ENCODE measurements around the gene CREBBP.

The CREBBP gene

GRCh38 chr16:3814755-3815154 lies 65.8 kb downstream of the CREBBP start:
- no peak overlapping the region for H3K4me3 ChIP-seq (ENCODE audit: low read depth, low read length, poor library complexity, severe bottlenecking)
- H3K79me2 ChIP-seq (ENCODE audit: insufficient read depth, low read length) = peaks cover 60% of the 10 kb centered on the region
- H3K9ac ChIP-seq (ENCODE audit: low read length) = no peak overlapping the region
- H2AFZ ChIP-seq (ENCODE audit: low read length) = no peak overlapping the region
- H3K27me3 ChIP-seq (ENCODE audit: insufficient read depth, low read length) = no peaks in the 10 kb centered on the region
- H3K4me1 ChIP-seq (ENCODE audit: insufficient read depth, low read length, severe bottlenecking) = peaks cover 23% of the 10 kb centered on the region
- TF ChIP-seq EZH2 (IDR thresholded peaks at IDR 0.05; ENCODE audit: borderline replicate concordance, low read length) = no peak
- TF ChIP-seq CTCF (IDR thresholded peaks at IDR 0.05; ENCODE audit: low read length) = no peak
- H3K4me2 ChIP-seq (ENCODE audit: low read length) = no peak overlapping the region
- H3F3A ChIP-seq (ENCODE audit: insufficient read depth, low read length) = no peaks in the 10 kb centered on the region
- no peaks in the 10 kb centered on the region for H4K20me1 ChIP-seq (ENCODE audit: insufficient read depth, low read length)
- no peaks in the 10 kb centered on the region for H3K9me2 ChIP-seq (ENCODE audit: low read depth, low read length)
- no peak overlapping the region for H3K27ac ChIP-seq (ENCODE audit: low read depth, low read length, poor library complexity, severe bottlenecking)
- H3K36me3 ChIP-seq (ENCODE audit: insufficient read depth, low read length) = peaks cover 8% of the 10 kb centered on the region; the same call in 1 of the 2 replicates
- H3K9me3 ChIP-seq (ENCODE audit: low read length) = no peaks in the 10 kb centered on the region

- no peak overlapping the region for H3K27ac ChIP-seq (ENCODE audit: low read depth, low read length, poor library complexity, severe bottlenecking)
- no peak overlapping the region for H3K4me3 ChIP-seq (ENCODE audit: low read depth, low read length, poor library complexity, severe bottlenecking)
- no peak overlapping the region for H3K4me2 ChIP-seq (ENCODE audit: low read length)
- H3K9me2 ChIP-seq (ENCODE audit: low read depth, low read length) = no peaks in the 10 kb centered on the region
- H3K9me3 ChIP-seq (ENCODE audit: low read length) = no peaks in the 10 kb centered on the region
- no peak overlapping the region for H3K9ac ChIP-seq (ENCODE audit: low read length)
- peaks cover 50% of the 10 kb centered on the region for H3K79me2 ChIP-seq (ENCODE audit: insufficient read depth, low read length)
- H3K4me1 ChIP-seq (ENCODE audit: insufficient read depth, low read length, severe bottlenecking) = peaks cover 17% of the 10 kb centered on the region
- peaks cover 22% of the 10 kb centered on the region; the same call in 1 of the 2 replicates for H3K36me3 ChIP-seq (ENCODE audit: insufficient read depth, low read length)
- H2AFZ ChIP-seq (ENCODE audit: low read length) = no peak overlapping the region
- TF ChIP-seq EZH2 (IDR thresholded peaks at IDR 0.05; ENCODE audit: borderline replicate concordance, low read length) = no peak
- no peak for TF ChIP-seq CTCF (IDR thresholded peaks at IDR 0.05; ENCODE audit: low read length)
- no peaks in the 10 kb centered on the region for H4K20me1 ChIP-seq (ENCODE audit: insufficient read depth, low read length)
- H3F3A ChIP-seq (ENCODE audit: insufficient read depth, low read length) = no peaks in the 10 kb centered on the region
- H3K27me3 ChIP-seq (ENCODE audit: insufficient read depth, low read length) = no peaks in the 10 kb centered on the region
Observed at GRCh38 chr16:3812469-3813172, 67.9 kb downstream of the CREBBP start.

- Histone ChIP-seq H3K4me2 (ENCODE audit: low read length) (no peak overlapping the region), H2AFZ (ENCODE audit: low read length) (no peak overlapping the region), H4K20me1 (ENCODE audit: insufficient read depth, low read length) (no peaks in the 10 kb centered on the region)
Observed at GRCh38 chr16:3810818-3811217, 69.7 kb downstream of the CREBBP start.

More at GRCh38 chr16:3810818-3811217, 69.7 kb downstream of the CREBBP start:
- Histone ChIP-seq H3K4me3 (ENCODE audit: low read depth, low read length, poor library complexity, severe bottlenecking) (no peak overlapping the region), H3F3A (ENCODE audit: insufficient read depth, low read length) (no peaks in the 10 kb centered on the region), H3K9me3 (ENCODE audit: low read length) (no peaks in the 10 kb centered on the region), H3K36me3 (ENCODE audit: insufficient read depth, low read length) (peaks cover 22% of the 10 kb centered on the region; the same call in 1 of the 2 replicates), H3K27me3 (ENCODE audit: insufficient read depth, low read length) (no peaks in the 10 kb centered on the region), H3K27ac (ENCODE audit: low read depth, low read length, poor library complexity, severe bottlenecking) (no peak overlapping the region), H3K79me2 (ENCODE audit: insufficient read depth, low read length) (peaks cover 32% of the 10 kb centered on the region), H3K9me2 (ENCODE audit: low read depth, low read length) (no peaks in the 10 kb centered on the region), H3K4me1 (ENCODE audit: insufficient read depth, low read length, severe bottlenecking) (peaks cover 19% of the 10 kb centered on the region), H3K9ac (ENCODE audit: low read length) (no peak overlapping the region)
- TF ChIP-seq CTCF (IDR thresholded peaks at IDR 0.05; ENCODE audit: low read length) = no peak
- TF ChIP-seq EZH2 (IDR thresholded peaks at IDR 0.05; ENCODE audit: borderline replicate concordance, low read length) = no peak
